Activated naive CD8-positive, alpha-beta T cell treated with anti-CD3 and anti-CD28 coated beads, Interleukin-2, amount 10 ng/mL, durations not matched to agents 7 days and 5 days (primary cell): ENCODE data around the gene ZDHHC4. TPM values are rescaled to one million over a fixed set of nuclear protein-coding genes. Genes with fewer than 3 reads are reported as not detected.

Experiments
- ATAC-seq: fragments of 150-1000 bp; cut with Tn5 transposase; one replicate; pipeline ENCODE4 v1.10.0; 2021; ENCODE audit warnings: low read depth, moderate library complexity
- POLR2A ChIA-PET: fragments of 350-600 bp; sonication (Branson Sonifier 250); formaldehyde crosslinking; loops from one replicate; lab custom pipeline; 2021; ENCODE audit warnings: antibody characterized with exemption; lab: Charles Lee
- DNase-seq: peaks from one replicate; pipeline ENCODE4 v3.0.0; 2021
- H3K27ac Mint-ChIP-seq: one replicate; pipeline ENCODE4 v1.8.0; 2022; ENCODE audit warnings: mild to moderate bottlenecking, mixed read lengths
- H3K27me3 Mint-ChIP-seq: one replicate; pipeline ENCODE4 v1.8.0; 2022; ENCODE audit warnings: mild to moderate bottlenecking, moderate library complexity, mixed read lengths
- H3K36me3 Mint-ChIP-seq: one replicate; pipeline ENCODE4 v1.8.0; 2021; ENCODE audit warnings: mild to moderate bottlenecking, mixed read lengths
- H3K4me1 Mint-ChIP-seq: one replicate; pipeline ENCODE4 v1.8.0; 2021; ENCODE audit warnings: mixed read lengths
- H3K4me3 Mint-ChIP-seq: one replicate; pipeline ENCODE4 v1.8.0; 2022; ENCODE audit warnings: mild to moderate bottlenecking, moderate library complexity, mixed read lengths
- H3K9me3 Mint-ChIP-seq: one replicate; pipeline ENCODE4 v1.8.0; 2021; ENCODE audit warnings: mixed read lengths
- total RNA-seq, 2 experiments: library from RNA; stranded (reverse); gene quantifications; one replicate each; pipeline ENCODE4 v1.2.3, GENCODE V29; 2021

The ZDHHC4 gene
- total RNA-seq, 2 experiments from 2014 or later = 38.2 to 44.6 TPM

- Mint-ChIP-seq H3K9me3 (peaks cover 3% of the 10 kb centered on the region), H3K27me3 (no peaks in the 10 kb centered on the region), H3K4me1 (peaks cover 23% of the 10 kb centered on the region), H3K27ac (peak within 1 kb of the TSS; percentile 94), H3K4me3 (peak within 1 kb of the TSS; percentile 93), H3K36me3 (peaks cover 21% of the 10 kb centered on the region)
- DNase-seq = peak; percentile 84
- POLR2A ChIA-PET = interaction anchor here (0.5 to 2.6 kb wide), 6 partner anchors 10 to 355 kb away, joined by 3 to 13 read pairs (median 4); partner anchors contain the start of gene INTS15
- ATAC-seq = peak; percentile 54
Measured at GRCh38 chr7:6636741-6637543, 59.7 kb downstream of the ZDHHC4 start, which contains the start of gene ZNF316. Gene ZNF316 (plus strand): TSS chr7:6637318. CDS start chr7:6642410, 5,092 bp downstream.

- no peaks in the 10 kb centered on the region for H3K27me3 Mint-ChIP-seq
- peak; percentile 80 for ATAC-seq
- peak overlapping the region; percentile 94 for H3K27ac Mint-ChIP-seq
- H3K4me1 Mint-ChIP-seq = peaks cover 23% of the 10 kb centered on the region
- DNase-seq = peak; percentile 77
- peaks cover 26% of the 10 kb centered on the region for H3K36me3 Mint-ChIP-seq
- H3K4me3 Mint-ChIP-seq = peak overlapping the region; percentile 93
- peaks cover 3% of the 10 kb centered on the region for H3K9me3 Mint-ChIP-seq
- POLR2A ChIA-PET = interaction anchor here (1.4 to 2.6 kb wide), 4 partner anchors 11 to 48 kb away, joined by 3 to 13 read pairs (median 5); partner anchors contain the start of gene INTS15
Measured at GRCh38 chr7:6637544-6638229, 60.4 kb downstream of the ZDHHC4 start.

Other genes starting within 250 kb of the ZDHHC4 start
- 10 to 100 TPM; 12.0 to 19.0 TPM for gene FAM220A, start 228.5 kb upstream of the ZDHHC4 start, total RNA-seq
- 100 to 1,000 TPM; 144 to 149 TPM for gene RAC1, start 202.9 kb upstream of the ZDHHC4 start, total RNA-seq
- gene DAGLB, start 129.5 kb upstream of the ZDHHC4 start, total RNA-seq = 10 to 100 TPM; 32.3 to 37.2 TPM
- gene KDELR2, start 93.3 kb upstream of the ZDHHC4 start, total RNA-seq = 10 to 100 TPM; 49.5 to 52.0 TPM
- gene GRID2IP, start 26.0 kb upstream of the ZDHHC4 start, total RNA-seq = under 1 TPM; 0.28 to 0.53 TPM
- 10 to 100 TPM; 42.8 to 47.3 TPM for gene INTS15, start 12.6 kb downstream of the ZDHHC4 start, total RNA-seq
- 1 to 10 TPM; 4.7 to 4.9 TPM for gene ZNF853, start 38.2 kb downstream of the ZDHHC4 start, total RNA-seq
- 10 to 100 TPM; 42.6 to 43.7 TPM for gene ZNF316, start 59.9 kb downstream of the ZDHHC4 start, total RNA-seq
- gene ZNF12, start 129.5 kb downstream of the ZDHHC4 start, total RNA-seq = 10 to 100 TPM; 32.4 to 34.6 TPM
- 1 to 10 TPM in 1 of 2 experiments, under 1 TPM in 1; 0.14 to 1.0 TPM for gene RSPH10B2, start 176.6 kb downstream of the ZDHHC4 start, total RNA-seq
- gene CCZ1B, start 248.8 kb downstream of the ZDHHC4 start, total RNA-seq = 10 to 100 TPM; 64.0 to 87.4 TPM